Ectodermal cell (in vitro differentiated cells): Measurements from ENCODE around the gene PTX4.
A peak's percentile ranks its signal among the peaks of the same experiment; 100 is the strongest.

Source experiments
- H3K27ac ChIP-seq: 2 replicates; pipeline ENCODE4 v1.7.0; 2013; ENCODE audit warnings: mild to moderate bottlenecking, low read depth, low read length; ENCODE audit not compliant: insufficient read depth, poor library complexity, severe bottlenecking
- H3K27me3 ChIP-seq: 2 replicates; pipeline ENCODE4 v1.7.0; 2013; ENCODE audit warnings: mild to moderate bottlenecking, low read length; ENCODE audit not compliant: insufficient read depth, control insufficient read depth, poor library complexity, severe bottlenecking
- H3K36me3 ChIP-seq: one replicate; pipeline ENCODE4 v1.7.0; 2013; ENCODE audit warnings: low read length; ENCODE audit not compliant: control insufficient read depth, insufficient read depth
- H3K4me1 ChIP-seq: one replicate; pipeline ENCODE4 v1.7.0; 2013; ENCODE audit warnings: low read length; ENCODE audit not compliant: control insufficient read depth, insufficient read depth
- H3K4me3 ChIP-seq: 2 replicates; pipeline ENCODE4 v1.7.0; 2013; ENCODE audit warnings: low read depth, low read length, control low read depth; ENCODE audit not compliant: insufficient read depth
- H3K9me3 ChIP-seq: 2 replicates; pipeline ENCODE4 v1.7.0; 2013; ENCODE audit warnings: mild to moderate bottlenecking, low read length, moderate library complexity; ENCODE audit not compliant: control insufficient read depth
- WGBS, 2 experiments: methylation state at CpG; one replicate each; pipeline ENCODE4 v1.1.7; 2013; ENCODE audit warnings: missing lambda C conversion rate in 2 of 2; 5-methylcytosine and 5-hydroxymethylcytosine counted together

PTX4 gene

GRCh38 chr16:1493746-1494094, 5.0 kb upstream of the PTX4 start:
- no peaks in the 10 kb centered on the region for H3K27me3 ChIP-seq
- H3K27ac ChIP-seq, result no peak overlapping the region
- peaks cover 23% of the 10 kb centered on the region for H3K36me3 ChIP-seq
- H3K9me3 ChIP-seq, result no peaks in the 10 kb centered on the region
- 1 to 3% methylated on average over 30 of the region's 30 CpGs for WGBS, 2 experiments
- H3K4me1 ChIP-seq, result peaks cover 9% of the 10 kb centered on the region
- peak overlapping the region; percentile 85 for H3K4me3 ChIP-seq

DNA sequence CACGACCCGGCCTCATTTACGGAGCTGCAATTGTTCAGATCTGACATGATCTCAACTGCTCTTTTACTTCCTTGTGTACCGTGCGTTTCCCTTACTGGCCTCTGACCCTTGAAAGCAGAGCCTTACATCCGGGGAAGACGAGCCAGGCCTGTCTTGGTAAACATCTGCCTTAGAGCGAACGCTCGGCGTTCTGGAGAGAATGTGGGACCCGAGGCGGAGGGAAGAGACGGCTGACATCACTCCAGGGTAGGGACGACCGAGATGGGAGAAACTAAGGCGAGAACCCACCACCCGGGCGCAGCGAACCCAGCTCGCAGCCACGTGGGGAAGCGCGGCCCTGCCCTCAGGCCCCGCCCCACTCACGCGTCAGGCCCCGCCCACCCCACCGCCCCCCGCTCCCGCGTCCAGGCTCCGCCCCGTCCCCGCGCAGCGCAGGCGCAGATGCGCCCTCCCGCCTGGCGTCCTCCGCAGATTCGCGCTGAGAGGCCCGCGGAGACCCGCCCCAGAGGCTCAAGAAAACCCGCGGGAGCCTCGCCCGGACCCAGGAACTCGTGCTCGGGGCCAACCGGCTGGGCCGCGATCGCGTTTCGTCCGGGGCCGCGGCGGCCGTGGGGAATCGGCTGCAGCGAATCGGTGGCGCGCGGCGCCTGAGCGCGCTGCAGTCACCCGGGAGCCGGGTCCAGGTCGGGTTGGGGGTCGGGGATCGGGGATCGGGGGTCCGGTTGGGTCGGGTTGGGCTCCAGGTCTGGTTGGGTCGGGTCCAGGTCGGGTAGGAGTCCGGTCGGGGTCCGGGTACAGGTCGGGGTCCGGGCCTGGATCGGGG, 4.4 kb upstream of the PTX4 start, which contains the start of gene TELO2:
TELO2 (plus strand) TSS at position 438 of the 823 bp plus-strand sequence. CDS start 922 bp downstream, outside the sequence.
- Histone ChIP-seq H3K27ac (peak within 1 kb of the TSS; percentile 79), H3K27me3 (no peaks in the 10 kb centered on the region)

DNA sequence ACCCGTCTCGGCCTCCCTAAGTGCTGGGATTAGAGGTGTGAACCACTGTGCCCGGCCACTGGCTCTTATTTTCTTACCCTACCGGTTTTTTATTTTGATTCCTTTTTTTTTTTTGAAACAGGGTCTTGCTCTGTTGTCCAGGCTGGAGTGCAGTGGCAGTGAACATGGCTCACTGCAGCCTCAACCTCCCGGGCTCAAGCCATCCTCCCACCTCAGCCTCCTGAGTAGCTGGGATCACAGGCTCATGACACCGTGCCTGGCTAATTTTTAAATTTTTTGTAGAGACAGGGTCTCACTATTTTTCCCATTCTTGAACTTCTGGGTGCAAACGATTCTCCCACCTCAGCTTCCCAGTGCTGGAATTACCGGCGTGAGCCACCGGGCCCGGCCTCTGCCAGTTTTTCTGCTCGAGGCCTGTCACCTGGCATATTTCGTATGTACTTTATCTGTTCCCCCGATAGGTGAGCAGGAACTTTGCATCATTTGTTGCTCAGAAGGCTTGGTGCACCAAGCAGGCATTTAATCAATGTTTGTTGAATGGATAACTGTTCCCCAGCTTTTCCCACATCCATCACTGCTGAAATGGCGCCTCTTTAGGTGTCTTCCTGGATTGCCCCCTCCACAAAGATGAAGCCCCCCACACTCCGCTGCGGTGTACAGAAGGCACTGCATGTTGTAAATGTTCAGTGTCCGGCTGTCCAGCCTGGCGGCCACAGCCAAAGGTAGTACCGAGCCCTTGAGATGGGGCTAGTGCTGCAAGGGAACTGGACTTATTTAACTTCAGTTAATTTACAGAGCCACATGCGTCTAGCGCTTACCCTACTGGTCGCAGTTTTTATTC, 3.6 kb upstream of the PTX4 start:
- no peaks in the 10 kb centered on the region for H3K9me3 ChIP-seq
- no peak overlapping the region for H3K27ac ChIP-seq
- peaks cover 21% of the 10 kb centered on the region for H3K36me3 ChIP-seq
- 91 to 92% methylated on average over 23 of the region's 23 CpGs for WGBS, 2 experiments
- H3K4me1 ChIP-seq, result peaks cover 9% of the 10 kb centered on the region
- no peaks in the 10 kb centered on the region for H3K27me3 ChIP-seq
- H3K4me3 ChIP-seq, result peak overlapping the region; percentile 85

More for the DNA sequence above, 4.4 kb upstream of the PTX4 start, which contains the start of gene TELO2:
- Histone ChIP-seq H3K4me3 (peak within 1 kb of the TSS; percentile 85), H3K9me3 (no peaks in the 10 kb centered on the region), H3K4me1 (peaks cover 9% of the 10 kb centered on the region), H3K36me3 (peaks cover 23% of the 10 kb centered on the region)
- WGBS, 2 experiments, result 2% methylated on average over 89 of the region's 89 CpGs

GRCh38 chr16:1491327-1491726, 2.6 kb upstream of the PTX4 start:
- 88% methylated on average over 12 of the region's 12 CpGs for WGBS, 2 experiments
- no peaks in the 10 kb centered on the region for H3K9me3 ChIP-seq
- no peak overlapping the region for H3K27ac ChIP-seq
- no peak overlapping the region for H3K4me3 ChIP-seq
- peaks cover 12% of the 10 kb centered on the region for H3K36me3 ChIP-seq
- no peaks in the 10 kb centered on the region for H3K27me3 ChIP-seq
- H3K4me1 ChIP-seq, result peaks cover 9% of the 10 kb centered on the region

DNA sequence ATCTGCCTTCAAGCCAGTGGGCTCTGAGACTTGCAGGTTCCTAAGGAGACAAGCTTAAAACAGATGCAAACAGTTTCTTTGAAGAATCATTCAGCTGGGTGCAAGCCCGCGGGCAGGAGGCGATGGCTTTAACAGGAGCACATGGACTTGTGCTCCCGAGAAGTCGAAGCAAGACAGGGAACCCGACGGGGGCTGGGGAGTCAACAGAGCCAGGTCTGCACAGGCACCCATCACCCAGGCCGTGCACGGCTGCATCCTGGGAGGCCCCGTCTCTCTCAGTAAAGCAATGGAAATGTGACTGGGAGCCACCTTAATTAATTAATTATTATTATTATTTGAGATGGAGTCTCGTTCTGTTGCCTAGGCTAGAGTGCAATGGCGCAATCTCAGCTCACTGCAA, 333 bp upstream of the PTX4 start:
- H3K27ac ChIP-seq, result no peak overlapping the region
- no peaks in the 10 kb centered on the region for H3K9me3 ChIP-seq
- WGBS, 2 experiments, result 89 to 95% methylated on average over 11 to 12 of the region's 12 CpGs
- H3K27me3 ChIP-seq, result no peaks in the 10 kb centered on the region
- H3K4me1 ChIP-seq, result peaks cover 3% of the 10 kb centered on the region
- no peaks in the 10 kb centered on the region for H3K36me3 ChIP-seq
- no peak overlapping the region for H3K4me3 ChIP-seq

DNA sequence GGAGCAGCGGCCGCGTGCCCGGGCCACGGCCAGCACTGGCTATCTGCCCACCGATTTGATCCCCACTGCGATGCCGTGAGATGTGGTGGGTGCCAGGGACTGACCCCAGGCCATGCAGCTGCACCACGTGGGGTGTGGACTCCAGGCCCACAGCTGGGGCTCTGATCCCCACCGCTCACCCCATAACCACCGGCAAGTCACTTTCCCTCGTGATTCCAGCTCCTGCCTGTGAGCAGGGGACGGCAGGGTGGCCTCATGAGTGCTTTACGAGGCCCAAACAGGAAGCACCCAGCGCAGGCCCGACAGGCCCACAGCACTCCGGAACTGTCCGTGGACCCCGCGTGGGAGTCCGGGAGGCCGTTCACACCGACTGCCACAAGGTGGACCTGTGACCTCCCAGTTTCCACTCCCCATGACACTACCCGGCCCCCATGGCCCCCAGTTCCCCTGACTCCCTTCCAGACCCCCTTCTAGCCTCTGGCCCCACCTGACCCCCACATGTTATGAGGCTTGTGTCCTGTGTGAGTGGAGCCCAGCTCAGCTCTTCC, 616 bp downstream of the PTX4 start:
- H3K9me3 ChIP-seq, result no peaks in the 10 kb centered on the region
- no peak overlapping the region for H3K4me3 ChIP-seq
- H3K4me1 ChIP-seq, result no peaks in the 10 kb centered on the region
- peaks cover 6% of the 10 kb centered on the region for H3K27me3 ChIP-seq
- 92 to 93% methylated on average over 24 of the region's 24 CpGs for WGBS, 2 experiments
- no peak overlapping the region for H3K27ac ChIP-seq
- H3K36me3 ChIP-seq, result no peaks in the 10 kb centered on the region

DNA sequence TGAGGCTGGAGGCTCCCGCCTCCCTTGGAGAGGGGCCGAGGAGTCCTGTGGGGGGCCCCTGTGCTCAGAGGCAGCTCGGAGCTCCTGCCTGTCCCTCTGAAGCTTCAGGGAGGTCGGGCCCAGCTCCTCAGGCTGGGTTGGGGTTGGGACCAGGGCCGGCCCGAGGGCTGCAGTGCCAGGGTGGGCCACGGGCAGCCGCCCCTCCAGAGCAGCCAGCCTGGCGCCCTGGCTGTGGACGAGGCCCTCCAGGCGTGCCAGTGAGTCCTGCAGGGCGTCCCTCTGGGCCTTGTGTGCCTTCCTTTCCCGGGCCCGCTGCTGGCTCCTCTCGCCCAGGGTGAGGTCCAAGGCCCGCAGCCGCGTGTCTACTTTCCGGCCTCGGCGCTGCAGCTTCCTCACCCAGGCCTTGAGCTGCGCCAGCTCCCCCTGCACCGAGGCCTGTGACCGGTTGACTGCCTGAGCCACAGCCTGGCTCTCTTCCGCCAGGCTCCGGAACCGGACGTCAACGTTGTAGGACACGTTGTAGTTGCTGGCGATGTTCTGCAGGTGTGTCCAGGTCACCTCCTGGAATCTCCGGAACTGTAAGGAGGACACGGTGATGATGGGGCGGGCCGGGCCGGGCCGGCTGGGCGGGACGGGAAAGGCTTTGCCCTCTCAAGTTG, 1.2 kb downstream of the PTX4 start:
- WGBS, 2 experiments, result 93 to 94% methylated on average over 39 of the region's 39 CpGs
- Histone ChIP-seq H3K4me1 (no peaks in the 10 kb centered on the region), H3K36me3 (no peaks in the 10 kb centered on the region), H3K9me3 (no peaks in the 10 kb centered on the region), H3K4me3 (no peak overlapping the region), H3K27ac (no peak overlapping the region), H3K27me3 (peaks cover 6% of the 10 kb centered on the region)

DNA sequence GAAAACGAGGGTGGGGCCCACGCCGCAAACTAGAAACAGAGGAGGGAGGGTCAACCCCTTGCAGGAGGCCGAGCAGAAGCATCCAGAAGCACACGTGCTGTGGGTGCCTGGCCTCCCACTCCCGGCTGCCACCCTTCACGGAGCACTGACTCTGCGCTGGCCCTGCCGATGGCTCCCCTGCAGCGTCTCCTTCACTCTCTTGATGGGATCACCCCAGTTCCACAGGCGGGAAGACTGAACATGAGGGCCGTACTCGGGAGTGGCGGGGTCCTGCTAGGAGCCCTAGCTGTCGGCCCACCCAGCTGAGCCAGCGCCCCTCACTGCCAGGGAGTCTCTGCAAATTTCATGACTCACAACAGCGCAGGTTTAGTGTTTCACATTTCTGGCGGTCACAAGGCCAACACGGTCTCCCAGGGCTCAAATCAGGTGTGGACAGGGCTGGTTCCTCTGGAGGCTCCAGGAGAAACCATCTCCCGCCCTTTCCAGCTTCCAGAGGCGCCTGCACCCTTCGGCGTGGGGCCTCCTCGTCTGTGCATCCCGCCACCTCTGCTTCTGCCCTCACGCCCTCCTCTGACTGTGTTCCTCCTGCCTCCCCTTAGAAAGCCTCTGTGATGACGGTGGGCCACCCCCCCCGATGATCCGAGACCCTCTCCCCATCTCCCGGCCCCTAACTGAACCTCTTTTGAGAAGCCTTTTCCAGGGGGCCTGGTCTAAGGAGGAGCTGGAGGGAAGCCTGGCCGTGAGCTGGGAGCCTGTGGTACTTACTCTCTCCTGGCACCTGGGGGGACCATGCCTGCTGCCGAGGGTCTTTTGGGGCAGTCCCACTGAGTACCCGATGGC, 2.0 kb downstream of the PTX4 start:
- peaks cover 13% of the 10 kb centered on the region for H3K27me3 ChIP-seq
- no peaks in the 10 kb centered on the region for H3K36me3 ChIP-seq
- 88 to 90% methylated on average over 33 of the region's 33 CpGs for WGBS, 2 experiments
- no peaks in the 10 kb centered on the region for H3K4me1 ChIP-seq
- H3K4me3 ChIP-seq, result no peak overlapping the region
- H3K27ac ChIP-seq, result no peak overlapping the region
- H3K9me3 ChIP-seq, result no peaks in the 10 kb centered on the region

- 92% methylated on average over 40 of the region's 40 CpGs for WGBS, 2 experiments
These were observed 2.8 kb downstream of the PTX4 start for GRCh38 chr16:1485847-1486496.

More at GRCh38 chr16:1485847-1486496, 2.8 kb downstream of the PTX4 start:
- Histone ChIP-seq H3K27ac (no peak overlapping the region), H3K36me3 (no peaks in the 10 kb centered on the region), H3K9me3 (no peaks in the 10 kb centered on the region), H3K4me3 (no peak overlapping the region), H3K27me3 (peaks cover 14% of the 10 kb centered on the region), H3K4me1 (no peaks in the 10 kb centered on the region)
